B cell (primary cell): ENCODE results near the gene LRP6. TPM values are rescaled to one million over a fixed set of nuclear protein-coding genes. Genes with fewer than 3 reads are reported as not detected.

Experiments
- ATAC-seq: fragments of 200-7000 bp; cut with Tn5 transposase; one replicate; pipeline ENCODE4 v1.10.0; 2021; ENCODE audit warnings: low read depth, mild to moderate bottlenecking, moderate number of reproducible peaks, moderate library complexity
- CTCF ChIA-PET: fragments of 350-600 bp; sonication (Branson Sonifier 250); formaldehyde crosslinking; loops from one replicate; lab custom pipeline; 2021; ENCODE audit warnings: antibody characterized with exemption, inconsistent platforms; lab: Charles Lee
- POLR2A ChIA-PET: fragments of 350-600 bp; sonication (Branson Sonifier 250); formaldehyde crosslinking; loops from one replicate; lab custom pipeline; 2021; ENCODE audit warnings: antibody characterized with exemption; lab: Charles Lee
- DNase-seq: peaks from one replicate; pipeline ENCODE4 v3.0.0; 2013
- H2AFZ ChIP-seq: 2 replicates; pipeline ENCODE4 v1.6.1; 2012; ENCODE audit warnings: mild to moderate bottlenecking, low read depth, low read length; ENCODE audit not compliant: insufficient read depth, poor library complexity, severe bottlenecking
- H3K27ac ChIP-seq, 2 donors: 1 replicate in 1 of 2; 2 replicates in 1 of 2; pipeline ENCODE4 v1.5.1; 2012 to 2013; ENCODE audit warnings: low read length in 2 of 2, mild to moderate bottlenecking in 2 of 2, moderate library complexity in 1 of 2
- H3K27me3 ChIP-seq, 4 experiments: fragments of 200-600 bp in 1 of 4; sonication (generic) in 1 of 4; replicated peaks in 1 of 4; 1 replicate in 2 of 4; 2 replicates in 2 of 4; pipeline versions ENCODE4 v1.6.1 to v1.7.0; 2013 to 2016; ENCODE audit warnings: low read length in 3 of 4, mild to moderate bottlenecking in 2 of 4, mixed read lengths in 1 of 4, moderate library complexity in 1 of 4; ENCODE audit not compliant: insufficient read depth in 4 of 4, control insufficient read depth in 3 of 4; ENCODE audit errors: control extremely low read depth in 1 of 4
- H3K36me3 ChIP-seq, 2 experiments: replicated peaks in 1 of 2; 1 replicate in 1 of 2; 2 replicates in 1 of 2; pipeline versions ENCODE4 v1.6.1 to v1.7.1; 2013; ENCODE audit warnings: low read length in 1 of 2; ENCODE audit not compliant: insufficient read depth in 2 of 2, control insufficient read depth in 1 of 2; ENCODE audit errors: control extremely low read depth in 1 of 2, extremely low read depth in 1 of 2
- H3K4me1 ChIP-seq, 2 donors: fragments of 200-600 bp in 1 of 2; sonication (generic) in 1 of 2; 1 replicate in 1 of 2; 2 replicates in 1 of 2; pipeline versions ENCODE4 v1.5.1 to v1.6.1; 2013 to 2017; ENCODE audit warnings: low read length in 2 of 2; ENCODE audit not compliant: control insufficient read depth in 2 of 2, insufficient read depth in 2 of 2
- H3K4me2 ChIP-seq: replicated peaks from 2 replicates; pipeline ENCODE3; 2012; ENCODE audit warnings: mild to moderate bottlenecking, low read depth, low read length; ENCODE audit not compliant: poor library complexity, severe bottlenecking
- H3K4me3 ChIP-seq, 5 experiments: fragments of 200-600 bp in 1 of 5; sonication (generic) in 1 of 5; 1 replicate in 3 of 5; 2 replicates in 2 of 5; pipeline versions ENCODE4 v1.5.1 to v1.7.0; 2011 to 2016; ENCODE audit warnings: low read length in 4 of 5, mild to moderate bottlenecking in 4 of 5, low read depth in 2 of 5, control low read depth in 1 of 5, moderate library complexity in 1 of 5; ENCODE audit not compliant: insufficient read depth in 1 of 5; ENCODE audit errors: control extremely low read depth in 1 of 5, extremely low read depth in 1 of 5
- H3K79me2 ChIP-seq: fragments of 200-600 bp; sonication (generic); one replicate; pipeline ENCODE4 v1.6.0; 2016; ENCODE audit warnings: low read length; ENCODE audit not compliant: control insufficient read depth, insufficient read depth
- H3K9ac ChIP-seq: fragments of 200-600 bp; sonication (generic); 2 replicates; pipeline ENCODE4 v1.6.1; 2017; ENCODE audit warnings: mild to moderate bottlenecking, low read length, moderate library complexity
- H3K9me3 ChIP-seq, 3 donors: one replicate each; pipeline versions ENCODE4 v1.6.1 to v1.7.1; 2013; ENCODE audit warnings: low read length in 2 of 3; ENCODE audit not compliant: control insufficient read depth in 2 of 3, insufficient read depth in 1 of 3; ENCODE audit errors: control extremely low read depth in 1 of 3
- H4K20me1 ChIP-seq: 2 replicates; pipeline ENCODE4 v1.6.0; 2012; ENCODE audit warnings: mild to moderate bottlenecking, low read length; ENCODE audit not compliant: insufficient read depth, control insufficient read depth, poor library complexity, severe bottlenecking
- H3K27ac Mint-ChIP-seq: one replicate; pipeline ENCODE4 v1.8.0; 2021; ENCODE audit warnings: mixed read lengths
- H3K27me3 Mint-ChIP-seq: one replicate; pipeline ENCODE4 v1.8.0; 2021; ENCODE audit warnings: mixed read lengths
- H3K4me1 Mint-ChIP-seq: one replicate; pipeline ENCODE4 v1.8.0; 2021; ENCODE audit warnings: mixed read lengths
- H3K4me3 Mint-ChIP-seq: one replicate; pipeline ENCODE4 v1.8.0; 2021; ENCODE audit warnings: mixed read lengths
- H3K9me3 Mint-ChIP-seq: one replicate; pipeline ENCODE4 v1.8.0; 2022; ENCODE audit warnings: mixed read lengths; ENCODE audit not compliant: insufficient read depth
- CTCF ChIP-seq: fragments of 200-600 bp; IDR thresholded peaks from one replicate; pipeline ENCODE4 v1.8.0; 2022; ENCODE audit warnings: antibody characterized with exemption, mild to moderate bottlenecking
- EZH2 ChIP-seq: IDR thresholded peaks from 2 replicates; pipeline ENCODE4 v1.6.1; 2012; ENCODE audit warnings: borderline replicate concordance, low read depth, mild to moderate bottlenecking, moderate library complexity, low read length; ENCODE audit not compliant: insufficient read depth, poor library complexity, severe bottlenecking
- WGBS: methylation state at CpG from one replicate; pipeline ENCODE4 v1.1.5; 2013; ENCODE audit warnings: missing lambda C conversion rate; ENCODE audit not compliant: insufficient coverage; 5-methylcytosine and 5-hydroxymethylcytosine counted together
- intact Hi-C: fragments of 100-400 bp; cut with micrococcal nuclease; formaldehyde crosslinking; loops from one replicate; pipeline ENCODE4 v1.10.0; 2022
- polyA plus RNA-seq: library from polyadenylated mRNA; depleted of rRNA; stranded (reverse); fragments of >200 nt; gene quantifications from 2 replicates; pipeline ENCODE4 v1.2.3, GENCODE V29; 2012
- total RNA-seq, 2 donors: library from RNA; stranded (reverse); fragments of 120-200 nt in 1 of 2; gene quantifications; 1 replicate in 1 of 2; 2 replicates in 1 of 2; pipeline versions ENCODE4 v1.2.3 to v1.2.4, GENCODE V29; 2013 to 2022

The LRP6 gene
- total and polyA plus RNA-seq, 2 donors (not counting 1 experiment from before 2014, with no cell fraction given): 0.34 to 2.8 TPM

DNA sequence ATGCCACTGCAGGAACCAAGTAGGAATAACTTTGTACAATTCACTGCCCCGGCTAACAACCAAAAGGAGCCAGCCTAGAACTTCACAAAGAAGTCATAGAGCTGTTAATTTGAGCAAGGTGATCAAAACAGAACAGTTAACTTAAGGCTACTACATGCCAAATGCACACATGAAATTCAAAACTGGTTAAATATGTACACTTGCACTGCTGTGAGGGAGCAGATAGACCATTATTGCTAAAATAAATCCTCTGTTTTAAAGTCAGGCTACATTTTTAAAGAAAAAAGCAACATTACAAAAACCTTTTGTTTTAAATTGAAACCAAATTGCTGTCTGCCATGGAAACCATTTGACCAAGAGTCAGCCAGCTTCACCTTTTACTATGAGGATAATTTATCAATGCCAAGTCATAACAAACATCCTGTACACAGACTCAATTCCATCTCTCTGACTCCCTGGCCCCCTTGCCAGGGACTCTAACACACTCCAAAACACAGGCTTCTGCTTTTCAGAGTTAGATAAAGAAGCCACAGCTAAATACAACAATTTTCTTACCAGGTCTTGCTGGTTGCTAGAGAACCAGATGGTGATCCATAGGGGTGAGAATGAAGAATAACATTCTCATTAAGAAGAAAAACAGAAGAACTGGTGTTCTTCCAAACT, 84.0 kb downstream of the LRP6 start:
- ChIA-PET CTCF (no interaction called here), POLR2A (no interaction called here)
- Mint-ChIP-seq H3K27me3 (peaks cover 6% of the 10 kb centered on the region), H3K9me3 (no peaks in the 10 kb centered on the region), H3K4me3 (no peak overlapping the region), H3K4me1 (no peaks in the 10 kb centered on the region), H3K27ac (no peak overlapping the region)
- no peak overlapping the region for H2AFZ ChIP-seq
- no peaks in the 10 kb centered on the region for H3K79me2 ChIP-seq
- no peaks in the 10 kb centered on the region for H3K36me3 ChIP-seq
- H3K9ac ChIP-seq: no peak overlapping the region
- no peaks in the 10 kb centered on the region for H4K20me1 ChIP-seq
- H3K27ac ChIP-seq: no peak overlapping the region
- no peaks in the 10 kb centered on the region for H3K4me1 ChIP-seq
- DNase-seq (no peak), ATAC-seq (no peak)
- no peaks in the 10 kb centered on the region for H3K27me3 ChIP-seq
- no CpG with 5 or more reads among the region's 1 CpG for WGBS
- no peaks in the 10 kb centered on the region for H3K9me3 ChIP-seq
- TF ChIP-seq EZH2: no peak
- no peak for TF ChIP-seq CTCF
- no peak overlapping the region for H3K4me2 ChIP-seq
- intact Hi-C loops: no loop called here
- H3K4me3 ChIP-seq: no peak overlapping the region

GRCh38 chr12:12181511-12181910, 85.3 kb downstream of the LRP6 start:
- Mint-ChIP-seq H3K4me3 (no peak overlapping the region), H3K4me1 (no peaks in the 10 kb centered on the region), H3K27me3 (peaks cover 6% of the 10 kb centered on the region), H3K27ac (no peak overlapping the region), H3K9me3 (no peaks in the 10 kb centered on the region)
- Histone ChIP-seq H3K4me3 (no peak overlapping the region), H3K9ac (no peak overlapping the region), H3K27ac (no peak overlapping the region), H3K79me2 (no peaks in the 10 kb centered on the region), H3K4me2 (no peak overlapping the region), H4K20me1 (no peaks in the 10 kb centered on the region), H3K4me1 (no peaks in the 10 kb centered on the region), H3K36me3 (no peaks in the 10 kb centered on the region), H3K9me3 (no peaks in the 10 kb centered on the region), H3K27me3 (no peaks in the 10 kb centered on the region), H2AFZ (no peak overlapping the region)
- no CpG with 5 or more reads among the region's 1 CpG for WGBS
- DNase-seq: no peak
- intact Hi-C loops: no loop called here
- ATAC-seq: no peak
- ChIA-PET CTCF (no interaction called here), POLR2A (no interaction called here)
- no peak for TF ChIP-seq EZH2
- no peak for TF ChIP-seq CTCF
